SK-N-SH (cell line): ENCODE results near the gene KCNA5. TPM values are rescaled to one million over a fixed set of nuclear protein-coding genes. Genes with fewer than 3 reads are reported as not detected.

ENCODE experiments used
- CTCF ChIA-PET: fragments of 300-600, 350-600 bp; formaldehyde crosslinking; extraction: SDS; loops from one replicate; lab custom pipeline; 2021; lab: Yijun Ruan, JAX
- POLR2A ChIA-PET: fragments of 350-600 bp; sonication (Branson Sonifier 250); formaldehyde crosslinking; extraction: SDS; loops from one replicate; lab custom pipeline; 2020; ENCODE audit warnings: antibody characterized with exemption, inconsistent platforms; lab: Yijun Ruan, JAX
- DNase-seq: peaks from one replicate; pipeline ENCODE4 v3.0.0; 2012
- H2AFZ ChIP-seq: fragments of 200-600 bp; sonication (generic); 2 replicates; pipeline ENCODE4 v1.8.1; 2016; ENCODE audit warnings: antibody characterized with exemption, mild to moderate bottlenecking, low read depth
- H3F3A ChIP-seq: fragments of 200-600 bp; sonication (generic); replicated peaks from 2 replicates; pipeline ENCODE3; 2016; ENCODE audit warnings: antibody characterized with exemption, mild to moderate bottlenecking; ENCODE audit not compliant: insufficient read depth
- H3K27ac ChIP-seq, 2 experiments: fragments of 200-500 bp in 1 of 2; fragments of 200-600 bp in 1 of 2; sonication (Bioruptor generic) in 1 of 2; sonication (generic), shearing (Covaris generic) in 1 of 2; 2 replicates each; pipeline versions ENCODE4 v1.5.1 to v1.6.1; 2014 to 2016; ENCODE audit warnings: low read depth in 2 of 2, inconsistent platforms in 1 of 2, low read length in 1 of 2, mild to moderate bottlenecking in 1 of 2, mixed read lengths in 1 of 2
- H3K27me3 ChIP-seq: fragments of 200-600 bp; sonication (generic), shearing (Covaris generic); 2 replicates; pipeline ENCODE4 v1.6.1; 2016; ENCODE audit warnings: mixed run types; ENCODE audit not compliant: insufficient read depth
- H3K36me3 ChIP-seq, 2 experiments: fragments of 200-500 bp in 1 of 2; fragments of 200-600 bp in 1 of 2; sonication (Bioruptor generic) in 1 of 2; sonication (generic) in 1 of 2; replicated peaks in 1 of 2; 2 replicates each; pipeline versions ENCODE3 to v1.5.1; 2014 to 2016; ENCODE audit warnings: low read length in 1 of 2, mild to moderate bottlenecking in 1 of 2; ENCODE audit not compliant: insufficient read depth in 2 of 2, control insufficient read depth in 1 of 2
- H3K4me1 ChIP-seq, 2 experiments: fragments of 200-500 bp in 1 of 2; fragments of 200-600 bp in 1 of 2; sonication (Bioruptor generic) in 1 of 2; sonication (generic), shearing (Covaris generic) in 1 of 2; 2 replicates each; pipeline versions ENCODE4 v1.5.1 to v1.6.1; 2014 to 2016; ENCODE audit warnings: low read depth in 1 of 2, low read length in 1 of 2, mixed run types in 1 of 2; ENCODE audit not compliant: insufficient read depth in 2 of 2, control insufficient read depth in 1 of 2
- H3K4me2 ChIP-seq: fragments of 200-600 bp; sonication (generic), shearing (Covaris generic); 2 replicates; pipeline ENCODE4 v1.6.1; 2017; ENCODE audit warnings: mixed run types
- H3K4me3 ChIP-seq, 2 experiments: fragments of 200-500 bp in 1 of 2; fragments of 200-600 bp in 1 of 2; sonication (Bioruptor generic) in 1 of 2; sonication (generic), shearing (Covaris generic) in 1 of 2; 2 replicates each; pipeline versions ENCODE4 v1.5.1 to v1.8.1; 2014 to 2016; ENCODE audit warnings: low read depth in 2 of 2, inconsistent platforms in 1 of 2, low read length in 1 of 2, mild to moderate bottlenecking in 1 of 2, mixed read lengths in 1 of 2, moderate library complexity in 1 of 2
- H3K79me2 ChIP-seq: fragments of 200-600 bp; sonication (generic); 2 replicates; pipeline ENCODE4 v1.8.1; 2017; ENCODE audit warnings: mild to moderate bottlenecking; ENCODE audit not compliant: insufficient read depth
- H3K9ac ChIP-seq: fragments of 200-600 bp; sonication (generic); 2 replicates; pipeline ENCODE4 v1.6.1; 2017; ENCODE audit warnings: mixed run types
- H3K9me2 ChIP-seq: fragments of 200-600 bp; sonication (generic); 2 replicates; pipeline ENCODE4 v1.6.1; 2017; ENCODE audit warnings: mixed run types
- H3K9me3 ChIP-seq: fragments of 200-600 bp; sonication (generic); 2 replicates; pipeline ENCODE4 v1.6.1; 2017; ENCODE audit warnings: mixed run types, mild to moderate bottlenecking, moderate library complexity
- H4K20me1 ChIP-seq: fragments of 200-600 bp; sonication (generic); 2 replicates; pipeline ENCODE4 v1.6.1; 2017; ENCODE audit warnings: mild to moderate bottlenecking, mixed run types; ENCODE audit not compliant: insufficient read depth
- CHD2 ChIP-seq: fragments of 150-350 bp; IDR thresholded peaks from 2 replicates; pipeline ENCODE4 v1.6.1; 2018; ENCODE audit warnings: low read length; ENCODE audit not compliant: partially characterized antibody
- EZH2phosphoT487 ChIP-seq: fragments of 200-600 bp; sonication (generic); IDR thresholded peaks from 2 replicates; pipeline ENCODE4 v1.6.1; 2017; ENCODE audit warnings: low read depth, mixed run types, mild to moderate bottlenecking, antibody characterized with exemption, moderate library complexity, borderline replicate concordance
- FOSL2 ChIP-seq: IDR thresholded peaks from 2 replicates; pipeline ENCODE4 v1.4.0; 2012; ENCODE audit warnings: low read depth, mild to moderate bottlenecking, moderate library complexity, borderline replicate concordance
- FOXM1 ChIP-seq: IDR thresholded peaks from 2 replicates; pipeline ENCODE4 v1.4.0; 2012; ENCODE audit warnings: low read depth, mild to moderate bottlenecking
- GABPA ChIP-seq: IDR thresholded peaks from 2 replicates; pipeline ENCODE4 v1.4.0; 2012; ENCODE audit warnings: low read depth, mild to moderate bottlenecking
- GATA2 ChIP-seq: sonication (generic); formaldehyde crosslinking; IDR thresholded peaks from 2 replicates; pipeline ENCODE4 v1.5.0; 2020; ENCODE audit warnings: mild to moderate bottlenecking, missing genetic modification reagents
- MEF2A ChIP-seq: IDR thresholded peaks from 2 replicates; pipeline ENCODE4 v1.4.0; 2012; ENCODE audit warnings: low read depth, borderline replicate concordance
- NRF1 ChIP-seq: IDR thresholded peaks from 2 replicates; pipeline ENCODE4 v1.6.1; 2012; ENCODE audit warnings: low read depth, mild to moderate bottlenecking, low read length
- RXRA ChIP-seq: IDR thresholded peaks from 2 replicates; pipeline ENCODE4 v1.4.0; 2012; ENCODE audit warnings: low read depth, mild to moderate bottlenecking, borderline replicate concordance
- SIN3A ChIP-seq: IDR thresholded peaks from 2 replicates; pipeline ENCODE4 v1.6.1; 2012; ENCODE audit warnings: low read depth, mild to moderate bottlenecking, low read length, moderate library complexity, borderline replicate concordance
- TAF1 ChIP-seq: IDR thresholded peaks from 2 replicates; pipeline ENCODE4 v1.6.1; 2012; ENCODE audit warnings: low read depth, mild to moderate bottlenecking, low read length, moderate library complexity, borderline replicate concordance
- TEAD4 ChIP-seq: IDR thresholded peaks from 2 replicates; pipeline ENCODE4 v1.4.0; 2012; ENCODE audit warnings: mild to moderate bottlenecking, borderline replicate concordance; ENCODE audit not compliant: insufficient read depth
- WGBS: methylation state at CpG from one replicate; pipeline ENCODE4 v1.1.6; 2017; ENCODE audit warnings: low lambda C conversion rate; 5-methylcytosine and 5-hydroxymethylcytosine counted together
- polyA plus RNA-seq, 3 experiments: library from polyadenylated mRNA; depleted of rRNA; stranded (reverse); fragments of >200 nt; gene quantifications; 2 replicates each; pipeline ENCODE4 v1.2.3, GENCODE V29; 2012
- TF ChIP-seq, protein P1 (sequence below): IDR thresholded peaks from 2 replicates; pipeline ENCODE4 v1.4.0; 2012; ENCODE audit warnings: low read depth
- TF ChIP-seq, protein P2 (sequence below): fragments of 200-600 bp; sonication (generic); IDR thresholded peaks from 2 replicates; pipeline ENCODE4 v1.6.1; 2017; ENCODE audit warnings: antibody characterized with exemption, mild to moderate bottlenecking, moderate library complexity
- TF ChIP-seq, protein P3 (sequence below): IDR thresholded peaks from 2 replicates; pipeline ENCODE4; 2012
- TF ChIP-seq, protein P4 (sequence below): fragments of 150-350 bp; IDR thresholded peaks from 2 replicates; pipeline ENCODE4 v1.6.1; 2017; ENCODE audit warnings: antibody characterized with exemption, low read length, low read depth, borderline replicate concordance
- TF ChIP-seq, protein P5 (sequence below): IDR thresholded peaks from 2 replicates; pipeline ENCODE4 v1.4.0; 2012; ENCODE audit warnings: low read depth, borderline replicate concordance
- TF ChIP-seq, protein P6 (sequence below): IDR thresholded peaks from 2 replicates; pipeline ENCODE4 v1.4.0; 2012; ENCODE audit warnings: low read depth, borderline replicate concordance

The KCNA5 gene
- polyA plus RNA-seq, 1 of the 3 experiments (the other 2 are of a cell fraction) = not detected

DNA sequence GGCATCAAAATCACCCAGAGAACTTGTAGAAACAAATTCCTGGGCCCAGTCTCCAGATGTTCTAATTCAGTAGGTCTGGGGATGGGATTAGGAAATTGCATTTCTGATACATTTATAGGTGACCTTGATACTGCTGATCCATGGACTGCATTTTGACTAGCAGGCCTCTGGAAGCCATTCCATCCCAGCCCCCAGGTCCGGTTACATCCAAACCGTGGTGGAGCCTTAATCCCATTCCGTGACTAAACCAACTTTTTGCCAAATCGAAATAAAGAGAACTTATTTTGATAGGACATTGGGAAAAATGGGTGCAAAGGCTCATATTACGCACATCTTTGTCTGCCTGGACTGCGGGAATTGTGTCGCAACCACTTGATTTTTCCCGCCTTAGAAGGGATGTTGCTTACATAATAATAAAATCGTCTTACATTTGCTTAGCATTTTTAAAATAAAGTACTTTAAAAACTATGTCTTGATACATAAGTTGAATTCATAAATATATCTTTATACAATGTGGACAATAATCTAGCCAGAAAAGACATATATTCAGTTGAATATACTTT lies 5.8 kb upstream of the KCNA5 start:
- 29% methylated on average over 9 of the region's 9 CpGs for WGBS
- Histone ChIP-seq H3K9ac (no peak overlapping the region), H3K4me1 (no peaks in the 10 kb centered on the region), H2AFZ (no peak overlapping the region), H3F3A (no peaks in the 10 kb centered on the region), H3K4me2 (no peak overlapping the region), H3K4me3 (no peak overlapping the region)
- TF ChIP-seq SIN3A (no peak), FOXM1 (no peak), GATA2 (CRISPR knock-in tag) (no peak), EZH2phosphoT487 (no peak), CHD2 (no peak), TEAD4 (no peak), RXRA (no peak), MEF2A (no peak), NRF1 (no peak), FOSL2 (no peak), GABPA (no peak)
- TF ChIP-seq, protein P1, sequence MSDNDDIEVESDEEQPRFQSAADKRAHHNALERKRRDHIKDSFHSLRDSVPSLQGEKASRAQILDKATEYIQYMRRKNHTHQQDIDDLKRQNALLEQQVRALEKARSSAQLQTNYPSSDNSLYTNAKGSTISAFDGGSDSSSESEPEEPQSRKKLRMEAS = no peak
- TF ChIP-seq, protein P2, sequence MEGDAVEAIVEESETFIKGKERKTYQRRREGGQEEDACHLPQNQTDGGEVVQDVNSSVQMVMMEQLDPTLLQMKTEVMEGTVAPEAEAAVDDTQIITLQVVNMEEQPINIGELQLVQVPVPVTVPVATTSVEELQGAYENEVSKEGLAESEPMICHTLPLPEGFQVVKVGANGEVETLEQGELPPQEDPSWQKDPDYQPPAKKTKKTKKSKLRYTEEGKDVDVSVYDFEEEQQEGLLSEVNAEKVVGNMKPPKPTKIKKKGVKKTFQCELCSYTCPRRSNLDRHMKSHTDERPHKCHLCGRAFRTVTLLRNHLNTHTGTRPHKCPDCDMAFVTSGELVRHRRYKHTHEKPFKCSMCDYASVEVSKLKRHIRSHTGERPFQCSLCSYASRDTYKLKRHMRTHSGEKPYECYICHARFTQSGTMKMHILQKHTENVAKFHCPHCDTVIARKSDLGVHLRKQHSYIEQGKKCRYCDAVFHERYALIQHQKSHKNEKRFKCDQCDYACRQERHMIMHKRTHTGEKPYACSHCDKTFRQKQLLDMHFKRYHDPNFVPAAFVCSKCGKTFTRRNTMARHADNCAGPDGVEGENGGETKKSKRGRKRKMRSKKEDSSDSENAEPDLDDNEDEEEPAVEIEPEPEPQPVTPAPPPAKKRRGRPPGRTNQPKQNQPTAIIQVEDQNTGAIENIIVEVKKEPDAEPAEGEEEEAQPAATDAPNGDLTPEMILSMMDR = no peak
- TF ChIP-seq, all 33 proteins: peak for 0
- no peaks in the 10 kb centered on the region for H3K9me3 ChIP-seq
- peaks cover 50% of the 10 kb centered on the region for H3K27me3 ChIP-seq
- no peaks in the 10 kb centered on the region for H3K9me2 ChIP-seq
- H3K79me2 ChIP-seq = no peaks in the 10 kb centered on the region
- H3K27ac ChIP-seq = no peak overlapping the region
- POLR2A ChIA-PET = no interaction called here
- no peaks in the 10 kb centered on the region for H3K36me3 ChIP-seq
- H4K20me1 ChIP-seq = no peaks in the 10 kb centered on the region
- DNase-seq = no peak
- CTCF ChIA-PET = interaction anchor here (1.0 to 1.6 kb wide), 2 partner anchors 46 to 951 kb away, joined by 3 to 6 read pairs; no protein-coding TSS in a partner anchor

DNA sequence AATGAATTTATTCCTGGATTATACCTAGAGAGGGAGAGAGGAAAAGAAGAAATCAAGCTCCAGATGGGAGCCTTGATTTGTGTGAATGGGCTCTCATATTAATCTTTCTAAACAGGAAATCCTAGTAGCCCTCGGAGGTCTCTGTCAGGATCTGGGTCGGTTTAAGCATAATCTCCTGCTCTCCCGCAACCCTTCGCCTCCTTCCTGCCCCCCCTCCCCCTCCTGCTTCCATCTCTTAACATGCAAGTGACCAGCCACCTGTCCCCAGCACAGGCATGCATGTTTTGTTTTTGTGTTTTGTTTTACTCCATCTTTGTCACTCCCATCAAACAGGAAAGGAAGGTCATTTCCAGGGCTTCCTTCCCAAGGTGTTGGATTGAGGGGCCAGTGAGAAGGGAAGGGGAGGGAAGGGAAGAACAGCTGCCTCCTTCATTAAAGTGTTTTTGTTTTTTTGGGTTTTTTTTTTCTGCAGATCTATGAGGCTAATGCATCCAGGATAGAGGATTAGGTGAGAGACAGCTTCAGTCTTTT lies 4.8 kb upstream of the KCNA5 start:
- Histone ChIP-seq H3K9me2 (no peaks in the 10 kb centered on the region), H4K20me1 (no peaks in the 10 kb centered on the region), H3F3A (no peaks in the 10 kb centered on the region), H3K4me1 (no peaks in the 10 kb centered on the region), H3K27ac (no peak overlapping the region), H3K9ac (no peak overlapping the region), H2AFZ (no peak overlapping the region), H3K4me3 (no peak overlapping the region), H3K27me3 (peaks cover 58% of the 10 kb centered on the region), H3K79me2 (no peaks in the 10 kb centered on the region), H3K4me2 (no peak overlapping the region), H3K36me3 (no peaks in the 10 kb centered on the region), H3K9me3 (no peaks in the 10 kb centered on the region)
- TF ChIP-seq GATA2 (CRISPR knock-in tag) = no peak
- TF ChIP-seq, protein P3, sequence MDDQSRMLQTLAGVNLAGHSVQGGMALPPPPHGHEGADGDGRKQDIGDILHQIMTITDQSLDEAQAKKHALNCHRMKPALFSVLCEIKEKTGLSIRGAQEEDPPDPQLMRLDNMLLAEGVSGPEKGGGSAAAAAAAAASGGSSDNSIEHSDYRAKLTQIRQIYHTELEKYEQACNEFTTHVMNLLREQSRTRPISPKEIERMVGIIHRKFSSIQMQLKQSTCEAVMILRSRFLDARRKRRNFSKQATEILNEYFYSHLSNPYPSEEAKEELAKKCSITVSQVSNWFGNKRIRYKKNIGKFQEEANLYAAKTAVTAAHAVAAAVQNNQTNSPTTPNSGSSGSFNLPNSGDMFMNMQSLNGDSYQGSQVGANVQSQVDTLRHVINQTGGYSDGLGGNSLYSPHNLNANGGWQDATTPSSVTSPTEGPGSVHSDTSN = no peak
- TF ChIP-seq, protein P4, sequence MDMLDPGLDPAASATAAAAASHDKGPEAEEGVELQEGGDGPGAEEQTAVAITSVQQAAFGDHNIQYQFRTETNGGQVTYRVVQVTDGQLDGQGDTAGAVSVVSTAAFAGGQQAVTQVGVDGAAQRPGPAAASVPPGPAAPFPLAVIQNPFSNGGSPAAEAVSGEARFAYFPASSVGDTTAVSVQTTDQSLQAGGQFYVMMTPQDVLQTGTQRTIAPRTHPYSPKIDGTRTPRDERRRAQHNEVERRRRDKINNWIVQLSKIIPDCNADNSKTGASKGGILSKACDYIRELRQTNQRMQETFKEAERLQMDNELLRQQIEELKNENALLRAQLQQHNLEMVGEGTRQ = no peak
- TF ChIP-seq, protein P5, sequence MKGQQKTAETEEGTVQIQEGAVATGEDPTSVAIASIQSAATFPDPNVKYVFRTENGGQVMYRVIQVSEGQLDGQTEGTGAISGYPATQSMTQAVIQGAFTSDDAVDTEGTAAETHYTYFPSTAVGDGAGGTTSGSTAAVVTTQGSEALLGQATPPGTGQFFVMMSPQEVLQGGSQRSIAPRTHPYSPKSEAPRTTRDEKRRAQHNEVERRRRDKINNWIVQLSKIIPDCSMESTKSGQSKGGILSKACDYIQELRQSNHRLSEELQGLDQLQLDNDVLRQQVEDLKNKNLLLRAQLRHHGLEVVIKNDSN = no peak
- no peak for TF ChIP-seq GABPA
- TF ChIP-seq, protein P6, sequence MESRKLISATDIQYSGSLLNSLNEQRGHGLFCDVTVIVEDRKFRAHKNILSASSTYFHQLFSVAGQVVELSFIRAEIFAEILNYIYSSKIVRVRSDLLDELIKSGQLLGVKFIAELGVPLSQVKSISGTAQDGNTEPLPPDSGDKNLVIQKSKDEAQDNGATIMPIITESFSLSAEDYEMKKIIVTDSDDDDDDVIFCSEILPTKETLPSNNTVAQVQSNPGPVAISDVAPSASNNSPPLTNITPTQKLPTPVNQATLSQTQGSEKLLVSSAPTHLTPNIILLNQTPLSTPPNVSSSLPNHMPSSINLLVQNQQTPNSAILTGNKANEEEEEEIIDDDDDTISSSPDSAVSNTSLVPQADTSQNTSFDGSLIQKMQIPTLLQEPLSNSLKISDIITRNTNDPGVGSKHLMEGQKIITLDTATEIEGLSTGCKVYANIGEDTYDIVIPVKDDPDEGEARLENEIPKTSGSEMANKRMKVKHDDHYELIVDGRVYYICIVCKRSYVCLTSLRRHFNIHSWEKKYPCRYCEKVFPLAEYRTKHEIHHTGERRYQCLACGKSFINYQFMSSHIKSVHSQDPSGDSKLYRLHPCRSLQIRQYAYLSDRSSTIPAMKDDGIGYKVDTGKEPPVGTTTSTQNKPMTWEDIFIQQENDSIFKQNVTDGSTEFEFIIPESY = no peak
- no peak for TF ChIP-seq TAF1
- CTCF ChIA-PET = interaction anchor here (0.7 kb wide), 1 partner anchor 397 kb away, joined by 3 read pairs; no protein-coding TSS in a partner anchor
- 3% methylated on average over 4 of the region's 4 CpGs for WGBS
- POLR2A ChIA-PET = no interaction called here
- no peak for DNase-seq
